HL-60 (cell line): Measurements from ENCODE around the gene PELI2.

ENCODE experiments used
- DNase-seq, 2 experiments: peaks; one replicate each; pipeline ENCODE4 v3.0.0-alpha.2; 2010 to 2020; ENCODE audit warnings: low read depth in 1 of 2, low spot score in 1 of 2
- H3K27ac ChIP-seq: fragments of 250-450 bp; sonication (Bioruptor Pico); replicated peaks from 2 replicates; pipeline ENCODE4 v1.5.1; 2020; ENCODE audit warnings: mild to moderate bottlenecking, moderate library complexity
- H3K27me3 ChIP-seq: fragments of 250-450 bp; sonication (Bioruptor Pico); 2 replicates; pipeline ENCODE4 v1.5.1; 2021; ENCODE audit warnings: mild to moderate bottlenecking, moderate library complexity; ENCODE audit not compliant: insufficient read depth, poor library complexity, severe bottlenecking
- H3K4me3 ChIP-seq: replicated peaks from 2 replicates; pipeline ENCODE4 v1.5.1; 2011; ENCODE audit warnings: mild to moderate bottlenecking, control low read depth, low read length; ENCODE audit not compliant: insufficient read depth
- CTCF ChIP-seq: IDR thresholded peaks from one replicate; pipeline ENCODE4 v1.5.1; 2011; ENCODE audit warnings: low read length, control low read depth, inconsistent platforms; ENCODE audit not compliant: insufficient read depth
- GABPA ChIP-seq: IDR thresholded peaks from 2 replicates; pipeline ENCODE4 v1.6.1; 2012; ENCODE audit warnings: low read depth
- POLR2AphosphoS5 ChIP-seq: IDR thresholded peaks from 2 replicates; pipeline ENCODE4 v1.6.1; 2012; ENCODE audit warnings: low read depth
- REST ChIP-seq: IDR thresholded peaks from 2 replicates; pipeline ENCODE4 v1.6.1; 2012; ENCODE audit warnings: low read depth; ENCODE audit not compliant: insufficient replicate concordance
- SPI1 ChIP-seq: IDR thresholded peaks from 2 replicates; pipeline ENCODE4 v1.6.1; 2012; ENCODE audit warnings: low read depth, mild to moderate bottlenecking, borderline replicate concordance

PELI2 gene

GRCh38 chr14:56194042-56194441 lies 75.8 kb downstream of the PELI2 start:
- no peak overlapping the region for H3K27ac ChIP-seq
- no peak for DNase-seq
- no peaks in the 10 kb centered on the region for H3K27me3 ChIP-seq
- H3K4me3 ChIP-seq: no peak overlapping the region
- TF ChIP-seq CTCF (no peak), REST (no peak), SPI1 (no peak), GABPA (no peak), POLR2AphosphoS5 (no peak)

DNA sequence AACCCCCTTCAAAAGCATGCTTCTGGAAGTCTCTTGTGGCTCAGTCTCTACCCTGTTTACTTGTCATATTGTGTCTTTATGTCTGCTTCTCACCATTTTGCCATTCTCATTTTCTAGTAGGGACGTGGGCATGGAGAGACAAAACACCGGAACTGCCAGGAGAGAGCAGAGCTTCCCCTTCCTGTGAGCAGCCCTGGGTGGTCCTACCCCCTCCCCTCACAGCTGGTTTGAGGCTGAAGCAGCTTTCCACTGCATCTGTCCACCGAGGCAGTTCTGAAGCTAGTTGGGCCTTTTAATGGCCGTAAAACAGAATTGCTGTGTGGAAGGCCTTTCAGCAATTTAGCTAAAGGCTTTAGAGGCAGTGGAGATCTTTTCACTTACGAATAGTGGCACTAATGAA lies 77.0 kb downstream of the PELI2 start:
- H3K4me3 ChIP-seq: no peak overlapping the region
- 0 out of 2 replicates have a peak overlapping the region, but pooled peaks have one; percentile 18 for H3K27ac ChIP-seq
- TF ChIP-seq SPI1 (no peak), REST (peak; percentile 50), POLR2AphosphoS5 (no peak)
- no peaks in the 10 kb centered on the region for H3K27me3 ChIP-seq
- DNase-seq: no peak

DNA sequence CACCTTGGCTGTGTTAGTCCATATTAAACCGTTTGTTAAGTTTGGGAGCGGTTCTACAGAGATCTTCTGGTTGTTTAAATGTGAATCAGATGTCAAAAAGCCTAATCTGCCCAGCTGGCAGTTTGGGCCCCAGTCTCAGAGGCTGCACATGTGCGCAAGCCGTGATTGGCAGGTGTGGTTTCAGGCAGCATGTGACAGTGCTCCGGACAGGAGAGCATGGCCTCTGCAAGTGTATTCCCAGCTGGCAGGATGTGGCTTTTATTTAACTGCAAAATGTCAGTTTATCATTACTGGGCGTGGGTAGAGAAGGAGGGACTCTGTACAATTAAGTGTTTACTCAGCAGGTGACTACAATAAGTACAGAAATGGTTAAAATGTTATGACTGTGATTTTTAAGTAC lies 77.5 kb downstream of the PELI2 start:
- Histone ChIP-seq H3K27me3 (no peaks in the 10 kb centered on the region), H3K27ac (0 out of 2 replicates have a peak overlapping the region, but pooled peaks have one; percentile 18), H3K4me3 (no peak overlapping the region)
- TF ChIP-seq POLR2AphosphoS5 (peak; percentile 40; the same call in 1 of the 2 replicates), GABPA (no peak), CTCF (no peak), REST (no peak)
- DNase-seq: peak in 1 of 2 experiments; percentile 69

DNA sequence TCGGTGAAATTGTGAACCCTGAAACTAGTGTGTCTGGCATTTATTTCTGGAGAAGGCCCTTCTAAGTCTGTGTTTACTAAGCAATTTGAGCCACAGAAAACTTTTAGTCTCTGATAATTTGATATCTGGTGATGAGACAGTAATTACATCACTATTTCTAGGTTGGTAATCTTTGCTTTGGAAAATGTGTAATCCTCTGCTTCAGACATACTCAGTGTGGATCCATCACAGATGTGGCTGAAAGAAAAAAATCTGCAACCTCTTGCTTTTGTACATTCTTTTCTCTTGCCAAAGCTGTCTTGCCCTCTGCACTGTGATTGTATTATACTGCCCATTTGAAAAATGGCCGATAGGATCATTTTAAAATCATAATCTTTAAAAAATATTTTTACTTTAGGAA lies 78.1 kb downstream of the PELI2 start:
- H3K27me3 ChIP-seq: no peaks in the 10 kb centered on the region
- TF ChIP-seq POLR2AphosphoS5: no peak
- TF ChIP-seq GABPA: no peak
- TF ChIP-seq REST: no peak
- H3K4me3 ChIP-seq: no peak overlapping the region
- H3K27ac ChIP-seq: no peak overlapping the region
- DNase-seq: no peak
